Measurements from ENCODE around the gene C11orf52.

GRCh38 chr11:111976119-111976766 is 57.5 kb downstream of the C11orf52 start:
- TF ChIP-seq EZH2phosphoT487 (conservative IDR thresholded peaks at IDR 0.05; ENCODE audit: low read length) (no peak), CTCF (IDR thresholded peaks at IDR 0.05; ENCODE audit: insufficient read depth, low read length, poor library complexity, severe bottlenecking) (no peak)
